ENCODE data around the gene CYP2A7.
A peak's percentile ranks its signal among the peaks of the same experiment; 100 is the strongest.

CYP2A7 gene

GRCh38 chr19:40831502-40832430 is 50.3 kb downstream of the CYP2A7 start (continued):
- TF ChIP-seq, protein P1, sequence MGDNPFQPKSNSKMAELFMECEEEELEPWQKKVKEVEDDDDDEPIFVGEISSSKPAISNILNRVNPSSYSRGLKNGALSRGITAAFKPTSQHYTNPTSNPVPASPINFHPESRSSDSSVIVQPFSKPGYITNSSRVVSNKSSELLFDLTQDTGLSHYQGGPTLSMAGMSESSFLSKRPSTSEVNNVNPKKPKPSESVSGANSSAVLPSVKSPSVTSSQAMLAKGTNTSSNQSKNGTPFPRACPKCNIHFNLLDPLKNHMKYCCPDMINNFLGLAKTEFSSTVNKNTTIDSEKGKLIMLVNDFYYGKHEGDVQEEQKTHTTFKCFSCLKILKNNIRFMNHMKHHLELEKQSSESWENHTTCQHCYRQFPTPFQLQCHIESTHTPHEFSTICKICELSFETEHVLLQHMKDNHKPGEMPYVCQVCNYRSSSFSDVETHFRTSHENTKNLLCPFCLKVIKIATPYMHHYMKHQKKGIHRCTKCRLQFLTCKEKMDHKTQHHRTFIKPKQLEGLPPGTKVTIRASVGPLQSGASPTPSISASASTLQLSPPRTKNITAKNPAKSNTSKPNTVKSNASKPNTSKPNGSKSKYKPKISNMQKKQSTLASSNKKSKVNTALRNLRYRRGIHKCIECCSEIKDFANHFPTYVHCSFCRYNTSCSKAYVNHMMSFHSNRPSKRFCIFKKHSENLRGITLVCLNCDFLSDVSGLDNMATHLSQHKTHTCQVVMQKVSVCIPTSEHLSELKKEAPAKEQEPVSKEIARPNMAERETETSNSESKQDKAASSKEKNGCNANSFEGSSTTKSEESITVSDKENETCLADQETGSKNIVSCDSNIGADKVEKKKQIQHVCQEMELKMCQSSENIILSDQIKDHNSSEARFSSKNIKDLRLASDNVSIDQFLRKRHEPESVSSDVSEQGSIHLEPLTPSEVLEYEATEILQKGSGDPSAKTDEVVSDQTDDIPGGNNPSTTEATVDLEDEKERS (tag by site-specific recombination; IDR thresholded peaks at IDR 0.05): peak; percentile 97
- TF ChIP-seq MZF1 (tag by site-specific recombination; IDR thresholded peaks at IDR 0.05; ENCODE audit: borderline replicate concordance) (peak; percentile 99), ZNF560 (tag by site-specific recombination; IDR thresholded peaks at IDR 0.05; ENCODE audit: borderline replicate concordance) (no peak), ZNF600 (tag by site-specific recombination; IDR thresholded peaks at IDR 0.05) (peak; percentile 91), KLF7 (tag by site-specific recombination; IDR thresholded peaks at IDR 0.05; ENCODE audit: borderline replicate concordance) (peak; percentile 91), ZNF169 (tag by site-specific recombination; IDR thresholded peaks at IDR 0.05) (no peak), ZNF626 (tag by site-specific recombination; IDR thresholded peaks at IDR 0.05) (no peak), ZNF2 (tag by site-specific recombination; IDR thresholded peaks at IDR 0.05) (peak; percentile 77; the same call in 1 of the 2 replicates), ZNF521 (tag by site-specific recombination; IDR thresholded peaks at IDR 0.05) (no peak), BCL11B (tag by site-specific recombination; IDR thresholded peaks at IDR 0.05; ENCODE audit: low read depth) (peak; percentile 90), ZBTB1 (tag by site-specific recombination; IDR thresholded peaks at IDR 0.05) (peak; percentile 74; the same call in 1 of the 2 replicates), PRDM10 (tag by site-specific recombination; IDR thresholded peaks at IDR 0.05) (peak; percentile 83), ZFP69B (tag by site-specific recombination; IDR thresholded peaks at IDR 0.05) (peak; percentile 88), ZNF768 (tag by site-specific recombination; IDR thresholded peaks at IDR 0.05) (no peak), ZNF658 (tag by site-specific recombination; IDR thresholded peaks at IDR 0.05) (no peak), INSM2 (tag by site-specific recombination; IDR thresholded peaks at IDR 0.05) (peak; percentile 99)
- TF ChIP-seq, protein P2, sequence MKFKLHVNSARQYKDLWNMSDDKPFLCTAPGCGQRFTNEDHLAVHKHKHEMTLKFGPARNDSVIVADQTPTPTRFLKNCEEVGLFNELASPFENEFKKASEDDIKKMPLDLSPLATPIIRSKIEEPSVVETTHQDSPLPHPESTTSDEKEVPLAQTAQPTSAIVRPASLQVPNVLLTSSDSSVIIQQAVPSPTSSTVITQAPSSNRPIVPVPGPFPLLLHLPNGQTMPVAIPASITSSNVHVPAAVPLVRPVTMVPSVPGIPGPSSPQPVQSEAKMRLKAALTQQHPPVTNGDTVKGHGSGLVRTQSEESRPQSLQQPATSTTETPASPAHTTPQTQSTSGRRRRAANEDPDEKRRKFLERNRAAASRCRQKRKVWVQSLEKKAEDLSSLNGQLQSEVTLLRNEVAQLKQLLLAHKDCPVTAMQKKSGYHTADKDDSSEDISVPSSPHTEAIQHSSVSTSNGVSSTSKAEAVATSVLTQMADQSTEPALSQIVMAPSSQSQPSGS (tag by site-specific recombination; IDR thresholded peaks at IDR 0.05; ENCODE audit: low read depth): peak; percentile 92
- TF ChIP-seq, protein P3, sequence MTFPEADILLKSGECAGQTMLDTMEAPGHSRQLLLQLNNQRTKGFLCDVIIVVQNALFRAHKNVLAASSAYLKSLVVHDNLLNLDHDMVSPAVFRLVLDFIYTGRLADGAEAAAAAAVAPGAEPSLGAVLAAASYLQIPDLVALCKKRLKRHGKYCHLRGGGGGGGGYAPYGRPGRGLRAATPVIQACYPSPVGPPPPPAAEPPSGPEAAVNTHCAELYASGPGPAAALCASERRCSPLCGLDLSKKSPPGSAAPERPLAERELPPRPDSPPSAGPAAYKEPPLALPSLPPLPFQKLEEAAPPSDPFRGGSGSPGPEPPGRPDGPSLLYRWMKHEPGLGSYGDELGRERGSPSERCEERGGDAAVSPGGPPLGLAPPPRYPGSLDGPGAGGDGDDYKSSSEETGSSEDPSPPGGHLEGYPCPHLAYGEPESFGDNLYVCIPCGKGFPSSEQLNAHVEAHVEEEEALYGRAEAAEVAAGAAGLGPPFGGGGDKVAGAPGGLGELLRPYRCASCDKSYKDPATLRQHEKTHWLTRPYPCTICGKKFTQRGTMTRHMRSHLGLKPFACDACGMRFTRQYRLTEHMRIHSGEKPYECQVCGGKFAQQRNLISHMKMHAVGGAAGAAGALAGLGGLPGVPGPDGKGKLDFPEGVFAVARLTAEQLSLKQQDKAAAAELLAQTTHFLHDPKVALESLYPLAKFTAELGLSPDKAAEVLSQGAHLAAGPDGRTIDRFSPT (tag by site-specific recombination; IDR thresholded peaks at IDR 0.05): peak; percentile 90
- TF ChIP-seq, protein P4, sequence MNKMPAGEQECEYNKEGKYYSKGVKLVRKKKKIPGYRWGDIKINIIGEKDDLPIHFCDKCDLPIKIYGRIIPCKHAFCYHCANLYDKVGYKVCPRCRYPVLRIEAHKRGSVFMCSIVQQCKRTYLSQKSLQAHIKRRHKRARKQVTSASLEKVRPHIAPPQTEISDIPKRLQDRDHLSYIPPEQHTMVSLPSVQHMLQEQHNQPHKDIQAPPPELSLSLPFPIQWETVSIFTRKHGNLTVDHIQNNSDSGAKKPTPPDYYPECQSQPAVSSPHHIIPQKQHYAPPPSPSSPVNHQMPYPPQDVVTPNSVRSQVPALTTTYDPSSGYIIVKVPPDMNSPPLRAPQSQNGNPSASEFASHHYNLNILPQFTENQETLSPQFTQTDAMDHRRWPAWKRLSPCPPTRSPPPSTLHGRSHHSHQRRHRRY (tag by site-specific recombination; IDR thresholded peaks at IDR 0.05): no peak
- TF ChIP-seq, protein P5, sequence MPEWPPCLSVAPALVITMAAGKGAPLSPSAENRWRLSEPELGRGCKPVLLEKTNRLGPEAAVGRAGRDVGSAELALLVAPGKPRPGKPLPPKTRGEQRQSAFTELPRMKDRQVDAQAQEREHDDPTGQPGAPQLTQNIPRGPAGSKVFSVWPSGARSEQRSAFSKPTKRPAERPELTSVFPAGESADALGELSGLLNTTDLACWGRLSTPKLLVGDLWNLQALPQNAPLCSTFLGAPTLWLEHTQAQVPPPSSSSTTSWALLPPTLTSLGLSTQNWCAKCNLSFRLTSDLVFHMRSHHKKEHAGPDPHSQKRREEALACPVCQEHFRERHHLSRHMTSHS (tag by site-specific recombination; IDR thresholded peaks at IDR 0.05): 0 out of 2 replicates have a peak, but pooled peaks have one; percentile 47
- TF ChIP-seq, protein P6, sequence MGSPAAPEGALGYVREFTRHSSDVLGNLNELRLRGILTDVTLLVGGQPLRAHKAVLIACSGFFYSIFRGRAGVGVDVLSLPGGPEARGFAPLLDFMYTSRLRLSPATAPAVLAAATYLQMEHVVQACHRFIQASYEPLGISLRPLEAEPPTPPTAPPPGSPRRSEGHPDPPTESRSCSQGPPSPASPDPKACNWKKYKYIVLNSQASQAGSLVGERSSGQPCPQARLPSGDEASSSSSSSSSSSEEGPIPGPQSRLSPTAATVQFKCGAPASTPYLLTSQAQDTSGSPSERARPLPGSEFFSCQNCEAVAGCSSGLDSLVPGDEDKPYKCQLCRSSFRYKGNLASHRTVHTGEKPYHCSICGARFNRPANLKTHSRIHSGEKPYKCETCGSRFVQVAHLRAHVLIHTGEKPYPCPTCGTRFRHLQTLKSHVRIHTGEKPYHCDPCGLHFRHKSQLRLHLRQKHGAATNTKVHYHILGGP (tag by site-specific recombination; IDR thresholded peaks at IDR 0.05): peak; percentile 75
